Measurements from ENCODE around the gene NCOR1. TPM values are rescaled to one million over a fixed set of nuclear protein-coding genes. Genes with fewer than 3 reads are reported as not detected.

The NCOR1 gene
- polyA plus RNA-seq, 1 of the 3 experiments (the other 2 are of a cell fraction) = 42.1 TPM

GRCh38 chr17:16005636-16006035 is 209.7 kb downstream of the NCOR1 start:
- Histone ChIP-seq H3K4me3 (ENCODE audit: low read depth in 2 of 2, low read length in 1 of 2) (no peak overlapping the region), H3K4me2 (no peak overlapping the region), H3F3A (replicated peaks; ENCODE audit: insufficient read depth) (peaks cover 15% of the 10 kb centered on the region), H3K27ac (ENCODE audit: low read depth in 2 of 2, low read length in 1 of 2) (no peak overlapping the region), H3K4me1 (ENCODE audit: control insufficient read depth in 1 of 2, insufficient read depth in 2 of 2, low read depth in 1 of 2, low read length in 1 of 2) (peaks cover 0 to 5% of the 10 kb centered on the region in 2 experiments; a peak in 2 of 4 replicates), H3K9me3 (no peaks in the 10 kb centered on the region; the same call in 1 of the 2 replicates), H3K79me2 (ENCODE audit: insufficient read depth) (peaks cover 42% of the 10 kb centered on the region), H3K27me3 (ENCODE audit: insufficient read depth) (no peaks in the 10 kb centered on the region), H4K20me1 (ENCODE audit: insufficient read depth) (peaks cover 5% of the 10 kb centered on the region; the same call in 1 of the 2 replicates), H3K36me3 (replicated peaks in 1 of 2; ENCODE audit: control insufficient read depth in 1 of 2, insufficient read depth in 2 of 2, low read length in 1 of 2) (peaks cover 84 to 85% of the 10 kb centered on the region in 2 experiments), H3K9ac (no peak overlapping the region), H3K9me2 (no peaks in the 10 kb centered on the region), H2AFZ (ENCODE audit: low read depth) (no peak overlapping the region)
- TF ChIP-seq RFX5 (IDR thresholded peaks at IDR 0.05; ENCODE audit: low read length) (no peak), FOXJ3 (CRISPR knock-in tag; IDR thresholded peaks at IDR 0.05) (no peak), NRF1 (IDR thresholded peaks at IDR 0.05; ENCODE audit: low read depth, low read length) (no peak), RAD21 (IDR thresholded peaks at IDR 0.05; ENCODE audit: low read length) (no peak), GATA2 (CRISPR knock-in tag; IDR thresholded peaks at IDR 0.05) (no peak)
- no peak for DNase-seq
- WGBS (ENCODE audit: low lambda C conversion rate) = 100% methylated on average over 1 of the region's 1 CpG
- POLR2A ChIA-PET = no interaction called here
- CTCF ChIA-PET = interaction anchor here (0.7 to 3.0 kb wide), 3 partner anchors 9 to 67 kb away, joined by 3 to 18 read pairs (median 3); no protein-coding TSS in a partner anchor

DNA sequence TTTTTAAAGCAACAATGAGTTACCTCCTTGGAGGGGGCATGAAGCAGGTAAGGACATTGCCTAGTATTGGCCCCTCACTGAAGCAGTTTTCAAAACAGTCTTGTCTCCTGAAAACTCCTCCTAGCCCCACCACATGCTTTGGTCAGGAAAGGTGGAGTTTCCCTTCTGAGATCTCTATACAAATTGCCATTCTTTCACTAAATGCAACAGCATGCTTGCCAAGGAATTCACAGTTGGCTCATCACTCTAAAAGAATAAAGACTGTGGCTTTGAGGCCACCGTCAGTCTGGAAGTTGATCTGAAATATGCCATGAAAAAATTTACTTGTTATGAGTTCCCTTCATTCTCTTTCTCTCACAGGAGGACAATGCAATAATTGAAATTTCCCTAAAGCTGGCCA is 211.5 kb downstream of the NCOR1 start:
- Histone ChIP-seq H3K9me2 (no peaks in the 10 kb centered on the region), H3K9ac (no peak overlapping the region), H3F3A (replicated peaks; ENCODE audit: insufficient read depth) (peaks cover 12% of the 10 kb centered on the region), H2AFZ (ENCODE audit: low read depth) (no peak overlapping the region), H3K27ac (ENCODE audit: low read depth in 2 of 2, low read length in 1 of 2) (no peak overlapping the region), H3K36me3 (replicated peaks in 1 of 2; ENCODE audit: control insufficient read depth in 1 of 2, insufficient read depth in 2 of 2, low read length in 1 of 2) (peaks cover 70 to 74% of the 10 kb centered on the region in 2 experiments), H3K4me2 (no peak overlapping the region), H3K4me1 (ENCODE audit: control insufficient read depth in 1 of 2, insufficient read depth in 2 of 2, low read depth in 1 of 2, low read length in 1 of 2) (peaks cover 0 to 6% of the 10 kb centered on the region in 2 experiments; a peak in 2 of 4 replicates), H3K4me3 (ENCODE audit: low read depth in 2 of 2, low read length in 1 of 2) (no peak overlapping the region), H4K20me1 (ENCODE audit: insufficient read depth) (peaks cover 5% of the 10 kb centered on the region; the same call in 1 of the 2 replicates), H3K79me2 (ENCODE audit: insufficient read depth) (peaks cover 40% of the 10 kb centered on the region), H3K27me3 (ENCODE audit: insufficient read depth) (no peaks in the 10 kb centered on the region), H3K9me3 (no peaks in the 10 kb centered on the region; the same call in 1 of the 2 replicates)
- TF ChIP-seq SIN3A (IDR thresholded peaks at IDR 0.05; ENCODE audit: borderline replicate concordance, low read depth, low read length) (no peak), NRF1 (IDR thresholded peaks at IDR 0.05; ENCODE audit: low read depth, low read length) (no peak), JUND (IDR thresholded peaks at IDR 0.05) (no peak), MEF2A (IDR thresholded peaks at IDR 0.05; ENCODE audit: borderline replicate concordance, low read depth) (no peak), RXRA (IDR thresholded peaks at IDR 0.05; ENCODE audit: borderline replicate concordance, low read depth) (no peak), YY1 (IDR thresholded peaks at IDR 0.05; ENCODE audit: low read depth) (no peak), TEAD4 (IDR thresholded peaks at IDR 0.05; ENCODE audit: borderline replicate concordance, insufficient read depth) (no peak), TAF1 (IDR thresholded peaks at IDR 0.05; ENCODE audit: borderline replicate concordance, low read depth, low read length) (no peak), TCF12 (IDR thresholded peaks at IDR 0.05) (no peak), CHD2 (IDR thresholded peaks at IDR 0.05; ENCODE audit: low read length, partially characterized antibody) (no peak), RCOR1 (IDR thresholded peaks at IDR 0.05; ENCODE audit: low read length) (no peak), RFX5 (IDR thresholded peaks at IDR 0.05; ENCODE audit: low read length) (no peak)
- TF ChIP-seq, protein P1, sequence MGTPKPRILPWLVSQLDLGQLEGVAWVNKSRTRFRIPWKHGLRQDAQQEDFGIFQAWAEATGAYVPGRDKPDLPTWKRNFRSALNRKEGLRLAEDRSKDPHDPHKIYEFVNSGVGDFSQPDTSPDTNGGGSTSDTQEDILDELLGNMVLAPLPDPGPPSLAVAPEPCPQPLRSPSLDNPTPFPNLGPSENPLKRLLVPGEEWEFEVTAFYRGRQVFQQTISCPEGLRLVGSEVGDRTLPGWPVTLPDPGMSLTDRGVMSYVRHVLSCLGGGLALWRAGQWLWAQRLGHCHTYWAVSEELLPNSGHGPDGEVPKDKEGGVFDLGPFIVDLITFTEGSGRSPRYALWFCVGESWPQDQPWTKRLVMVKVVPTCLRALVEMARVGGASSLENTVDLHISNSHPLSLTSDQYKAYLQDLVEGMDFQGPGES (IDR thresholded peaks at IDR 0.05; ENCODE audit: low read depth, low read length) = no peak
- TF ChIP-seq, protein P2, sequence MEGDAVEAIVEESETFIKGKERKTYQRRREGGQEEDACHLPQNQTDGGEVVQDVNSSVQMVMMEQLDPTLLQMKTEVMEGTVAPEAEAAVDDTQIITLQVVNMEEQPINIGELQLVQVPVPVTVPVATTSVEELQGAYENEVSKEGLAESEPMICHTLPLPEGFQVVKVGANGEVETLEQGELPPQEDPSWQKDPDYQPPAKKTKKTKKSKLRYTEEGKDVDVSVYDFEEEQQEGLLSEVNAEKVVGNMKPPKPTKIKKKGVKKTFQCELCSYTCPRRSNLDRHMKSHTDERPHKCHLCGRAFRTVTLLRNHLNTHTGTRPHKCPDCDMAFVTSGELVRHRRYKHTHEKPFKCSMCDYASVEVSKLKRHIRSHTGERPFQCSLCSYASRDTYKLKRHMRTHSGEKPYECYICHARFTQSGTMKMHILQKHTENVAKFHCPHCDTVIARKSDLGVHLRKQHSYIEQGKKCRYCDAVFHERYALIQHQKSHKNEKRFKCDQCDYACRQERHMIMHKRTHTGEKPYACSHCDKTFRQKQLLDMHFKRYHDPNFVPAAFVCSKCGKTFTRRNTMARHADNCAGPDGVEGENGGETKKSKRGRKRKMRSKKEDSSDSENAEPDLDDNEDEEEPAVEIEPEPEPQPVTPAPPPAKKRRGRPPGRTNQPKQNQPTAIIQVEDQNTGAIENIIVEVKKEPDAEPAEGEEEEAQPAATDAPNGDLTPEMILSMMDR (IDR thresholded peaks at IDR 0.05) = no peak
- DNase-seq = no peak
- POLR2A ChIA-PET = no interaction called here
- CTCF ChIA-PET = interaction anchor here (3.0 kb wide), 1 partner anchor 11 kb away, joined by 18 read pairs; no protein-coding TSS in a partner anchor
- 93% methylated on average over 1 of the region's 1 CpG for WGBS (ENCODE audit: low lambda C conversion rate)
